K562 (cell line): ENCODE results near the gene PI4K2B. TPM values are rescaled to one million over a fixed set of nuclear protein-coding genes. Genes with fewer than 3 reads are reported as not detected.
A peak's percentile ranks its signal among the peaks of the same experiment; 100 is the strongest.

ENCODE experiments used
- ATAC-seq: fragments of 200-7000 bp; cut with Tn5 transposase; 3 replicates; pipeline ENCODE4 v1.9.1; 2020; ENCODE audit warnings: moderate library complexity
- BruUV-seq: library from RNA; stranded (reverse); fragments of 400-500 nt; replicated peaks from 2 replicates; lab custom pipeline; 2021; lab: Mats Ljungman, UMichigan
- CTCF ChIA-PET: fragments of 300-600 bp; formaldehyde crosslinking; extraction: SDS; loops from one replicate; lab custom pipeline; 2021; ENCODE audit warnings: low intra/inter-chr PET ratio; lab: Yijun Ruan, JAX
- POLR2A ChIA-PET: fragments of 300-600, 350-650 bp; sonication (Branson Sonifier 250); formaldehyde crosslinking; extraction: SDS; loops from one replicate; lab custom pipeline; 2021; ENCODE audit warnings: antibody characterized with exemption, inconsistent platforms; lab: Yijun Ruan, JAX
- DNase-seq, 4 experiments: peaks; one replicate each; pipeline versions ENCODE4 v3.0.0 to v3.0.0-alpha.2; 2011 to 2018; ENCODE audit warnings: low spot score in 3 of 4, mixed read lengths in 3 of 4; ENCODE audit errors: extremely low read depth in 1 of 4
- FAIRE-seq: peaks from 2 replicates; lab custom pipeline; 2011; peaks lifted over from hg19 to GRCh38; lab: Jason Lieb, UNC
- H2AFZ ChIP-seq: 2 replicates; pipeline ENCODE4 v1.6.0; 2011; ENCODE audit warnings: low read depth, low read length, control low read depth, inconsistent platforms
- H3K27ac ChIP-seq: fragments of 200-600 bp; 3 replicates; pipeline ENCODE4 v1.8.0; 2011; ENCODE audit warnings: low read depth, mild to moderate bottlenecking, control low read depth, inconsistent platforms, low read length, moderate library complexity, mixed read lengths; ENCODE audit errors: extremely low read depth
- H3K27me3 ChIP-seq, 2 experiments: fragments of 300-600 bp in 1 of 2; 2 replicates in 1 of 2; 3 replicates in 1 of 2; pipeline versions ENCODE4 v1.6.0 to v1.8.0; 2011; ENCODE audit warnings: inconsistent platforms in 2 of 2, low read length in 2 of 2, mild to moderate bottlenecking in 1 of 2, mixed read lengths in 1 of 2, moderate library complexity in 1 of 2; ENCODE audit not compliant: control insufficient read depth in 2 of 2, insufficient read depth in 2 of 2
- H3K36me3 ChIP-seq: fragments of 300-600 bp; 3 replicates; pipeline ENCODE4 v1.8.0; 2011; ENCODE audit warnings: mild to moderate bottlenecking, low read length, inconsistent platforms; ENCODE audit not compliant: control insufficient read depth, insufficient read depth
- H3K4me1 ChIP-seq, 2 experiments: fragments of 200-600 bp in 1 of 2; replicated peaks in 1 of 2; 2 replicates in 1 of 2; 3 replicates in 1 of 2; pipeline versions ENCODE4 v1.5.1 to v1.8.0; 2011; ENCODE audit warnings: inconsistent platforms in 2 of 2, low read length in 2 of 2, mild to moderate bottlenecking in 1 of 2, mixed read lengths in 1 of 2, moderate library complexity in 1 of 2; ENCODE audit not compliant: control insufficient read depth in 2 of 2, insufficient read depth in 2 of 2
- H3K4me2 ChIP-seq: 2 replicates; pipeline ENCODE4 v1.6.1; 2011; ENCODE audit warnings: low read length, control low read depth, inconsistent platforms, mixed read lengths; ENCODE audit not compliant: insufficient read depth
- H3K4me3 ChIP-seq: fragments of 200-600 bp; sonication (generic), shearing (Covaris generic); 2 replicates; pipeline ENCODE4 v1.5.1; 2016; ENCODE audit warnings: control low read depth, inconsistent platforms
- H3K79me2 ChIP-seq: fragments of 200-600 bp; 3 replicates; pipeline ENCODE4 v1.8.0; 2011; ENCODE audit warnings: low read length, inconsistent platforms; ENCODE audit not compliant: control insufficient read depth, insufficient read depth
- H3K9ac ChIP-seq, 2 experiments: 2 replicates each; pipeline versions ENCODE4 v1.6.0 to v1.6.1; 2011; ENCODE audit warnings: low read depth in 2 of 2, low read length in 2 of 2, control low read depth in 1 of 2, inconsistent platforms in 1 of 2, mild to moderate bottlenecking in 1 of 2, mixed read lengths in 1 of 2; ENCODE audit not compliant: insufficient read depth in 1 of 2
- H3K9me1 ChIP-seq: one replicate; pipeline ENCODE4 v1.6.0; 2011; ENCODE audit warnings: inconsistent platforms, mild to moderate bottlenecking, low read length, moderate library complexity; ENCODE audit not compliant: control insufficient read depth, insufficient read depth
- H3K9me3 ChIP-seq: replicated peaks from 2 replicates; pipeline ENCODE4 v1.5.1; 2011; ENCODE audit warnings: low read depth, low read length, inconsistent platforms; ENCODE audit not compliant: control insufficient read depth, insufficient read depth
- H4K20me1 ChIP-seq: replicated peaks from 2 replicates; pipeline ENCODE4 v1.6.1; 2011; ENCODE audit warnings: low read length, inconsistent platforms, mixed read lengths; ENCODE audit not compliant: control insufficient read depth, insufficient read depth
- ARID1B ChIP-seq: fragments of 450-650 bp; IDR thresholded peaks from 2 replicates; pipeline ENCODE4 v1.6.1; 2016; ENCODE audit warnings: antibody characterized with exemption, mild to moderate bottlenecking, inconsistent platforms
- GABPB2 ChIP-seq: fragments of 250-450 bp; sonication (Bioruptor Pico); conservative IDR thresholded peaks from 2 replicates; pipeline ENCODE4 v1.5.1; 2021; ENCODE audit warnings: mild to moderate bottlenecking
- GATA2 ChIP-seq: sonication (generic); formaldehyde crosslinking; IDR thresholded peaks from 2 replicates; pipeline ENCODE4 v1.4.0; 2020; ENCODE audit warnings: mild to moderate bottlenecking, missing genetic modification reagents
- MAZ ChIP-seq, 2 experiments: fragments of 450-650 bp in 1 of 2; sonication (generic) in 1 of 2; formaldehyde crosslinking; IDR thresholded peaks in 1 of 2; conservative IDR thresholded peaks in 1 of 2; 2 replicates each; pipeline versions ENCODE4 v1.4.0 to v1.5.0; 2020; ENCODE audit warnings: mild to moderate bottlenecking in 1 of 2, missing genetic modification reagents in 1 of 2
- RAD21 ChIP-seq, 2 experiments: fragments of 250-450 bp in 1 of 2; fragments of 450-650 bp in 1 of 2; sonication (Bioruptor Pico) in 1 of 2; formaldehyde crosslinking in 1 of 2; IDR thresholded peaks in 1 of 2; conservative IDR thresholded peaks in 1 of 2; 2 replicates each; pipeline versions ENCODE4 v1.4.0 to v1.8.0; 2020 to 2022; ENCODE audit warnings: mild to moderate bottlenecking in 2 of 2, moderate library complexity in 1 of 2
- TAL1 ChIP-seq: fragments of 450-650 bp; IDR thresholded peaks from 2 replicates; pipeline ENCODE4 v1.6.1; 2016; ENCODE audit warnings: mild to moderate bottlenecking
- TCF3 ChIP-seq: sonication (generic); formaldehyde crosslinking; IDR thresholded peaks from 2 replicates; pipeline ENCODE4 v1.4.0; 2020; ENCODE audit warnings: mild to moderate bottlenecking, missing genetic modification reagents
- TEAD4 ChIP-seq, 2 experiments: sonication (generic) in 1 of 2; formaldehyde crosslinking in 1 of 2; IDR thresholded peaks; 2 replicates each; pipeline versions ENCODE4 v1.6.1 to v1.8.0; 2012 to 2022; ENCODE audit warnings: borderline replicate concordance in 1 of 2, inconsistent platforms in 1 of 2, low read length in 1 of 2, mild to moderate bottlenecking in 1 of 2, missing genetic modification reagents in 1 of 2
- TRIM28 ChIP-seq: fragments of 450-650 bp; IDR thresholded peaks from 2 replicates; pipeline ENCODE4 v1.6.1; 2017
- ZNF165 ChIP-seq: fragments of 250-450 bp; sonication (Bioruptor Pico); IDR thresholded peaks from 2 replicates; pipeline ENCODE4 v1.4.0; 2020; ENCODE audit warnings: borderline replicate concordance
- WGBS: fragments of 100-300 bp; shearing (Covaris generic); methylation state at CpG from one replicate; pipeline ENCODE4 v1.1.6; 2016; ENCODE audit warnings: low coverage, mixed read lengths; ENCODE audit not compliant: insufficient coverage; ENCODE audit errors: missing lambda C conversion rate; 5-methylcytosine and 5-hydroxymethylcytosine counted together
- in situ Hi-C: fragments of 300-500 bp; cut with MboI; formaldehyde crosslinking; loops from 4 replicates; pipeline ENCODE4 v1.15.0; 2018; ENCODE audit warnings: inconsistent platforms, mixed read lengths
- intact Hi-C: fragments of 100-400 bp; cut with micrococcal nuclease; formaldehyde crosslinking; loops from 2 replicates; pipeline ENCODE4 v1.14.2; 2022
- polyA plus RNA-seq, 8 experiments: library from polyadenylated mRNA; depleted of rRNA in 4 of 8; stranded (reverse) in 5 of 8; unstranded in 3 of 8; fragments of >200 nt; fragmentation: Nextera tagmentation in 2 of 8; fragmentation: Illumina TruSeq in 1 of 8; extraction: Ambion mirVana in 2 of 8; extraction: Trizol in 1 of 8; gene quantifications; 2 replicates each; pipeline versions ENCODE4 v1.2.1 to v1.2.3, GENCODE V29; 2011 to 2014; ENCODE audit warnings: inconsistent platforms in 1 of 8, missing spikeins in 1 of 8
- total RNA-seq, 7 experiments: library from RNA; depleted of rRNA in 6 of 7; stranded (reverse); fragments of >200 nt in 6 of 7; fragmentation: Illumina TruSeq in 2 of 7; extraction: Trizol in 2 of 7; gene quantifications; 2 replicates each; pipeline versions ENCODE4 v1.2.1 to v1.2.3, GENCODE V29; 2011 to 2021; ENCODE audit warnings: low replicate concordance in 1 of 7
- TF ChIP-seq, protein P1 (sequence below), 3 experiments: IDR thresholded peaks in 2 of 3; conservative IDR thresholded peaks in 1 of 3; 2 replicates each; pipeline ENCODE4 v1.5.1; 2011 to 2012; ENCODE audit warnings: low read length in 3 of 3, mild to moderate bottlenecking in 3 of 3, control low read depth in 2 of 3, improper control_type of control experiment in 1 of 3, inconsistent platforms in 1 of 3, low read depth in 1 of 3, mixed read lengths in 1 of 3, moderate library complexity in 1 of 3; ENCODE audit not compliant: insufficient read depth in 2 of 3
- TF ChIP-seq, protein P2 (sequence below): sonication (generic); formaldehyde crosslinking; IDR thresholded peaks from 2 replicates; pipeline ENCODE4 v1.5.0; 2020; ENCODE audit warnings: missing genetic modification reagents

PI4K2B gene
- total and polyA plus RNA-seq, 9 of the 15 experiments (the other 6 are each of a cell fraction or from before 2014, with no cell fraction given) = 4.5 to 21.4 (median 16.5) TPM

DNA sequence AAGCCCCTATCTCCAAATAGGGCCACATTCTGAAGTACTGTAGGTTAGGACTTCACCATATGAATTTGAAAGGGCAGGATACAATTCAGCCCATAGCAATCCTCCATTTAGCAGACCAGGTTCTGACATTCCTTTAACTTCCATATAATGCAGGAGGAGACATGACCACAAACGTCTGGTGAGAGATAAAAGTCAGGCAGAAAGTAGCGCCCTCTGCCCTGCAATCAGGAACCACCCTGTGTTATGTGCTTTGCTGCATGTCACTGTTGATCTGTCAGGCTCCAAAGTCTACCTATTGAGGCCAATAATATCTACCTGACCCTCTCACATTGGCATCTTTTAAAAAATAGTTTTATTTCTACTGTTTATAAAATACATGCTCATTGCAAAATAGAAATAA lies 43.4 kb upstream of the PI4K2B start:
- Histone ChIP-seq H3K4me1 (no peaks in the 10 kb centered on the region), H3K4me3 (no peak overlapping the region), H4K20me1 (no peaks in the 10 kb centered on the region), H3K79me2 (no peaks in the 10 kb centered on the region), H3K9me3 (no peaks in the 10 kb centered on the region), H3K9me1 (no peaks in the 10 kb centered on the region), H2AFZ (peak overlapping the region; percentile 3; the same call in 1 of the 2 replicates), H3K9ac (no peak overlapping the region), H3K4me2 (no peak overlapping the region), H3K27ac (no peak overlapping the region), H3K36me3 (no peaks in the 10 kb centered on the region), H3K27me3 (no peaks in the 10 kb centered on the region)
- intact Hi-C loops = no loop called here
- WGBS = 3% methylated on average over 2 of the region's 2 CpGs
- peak; percentile 66 for FAIRE-seq
- TF ChIP-seq, protein P1, sequence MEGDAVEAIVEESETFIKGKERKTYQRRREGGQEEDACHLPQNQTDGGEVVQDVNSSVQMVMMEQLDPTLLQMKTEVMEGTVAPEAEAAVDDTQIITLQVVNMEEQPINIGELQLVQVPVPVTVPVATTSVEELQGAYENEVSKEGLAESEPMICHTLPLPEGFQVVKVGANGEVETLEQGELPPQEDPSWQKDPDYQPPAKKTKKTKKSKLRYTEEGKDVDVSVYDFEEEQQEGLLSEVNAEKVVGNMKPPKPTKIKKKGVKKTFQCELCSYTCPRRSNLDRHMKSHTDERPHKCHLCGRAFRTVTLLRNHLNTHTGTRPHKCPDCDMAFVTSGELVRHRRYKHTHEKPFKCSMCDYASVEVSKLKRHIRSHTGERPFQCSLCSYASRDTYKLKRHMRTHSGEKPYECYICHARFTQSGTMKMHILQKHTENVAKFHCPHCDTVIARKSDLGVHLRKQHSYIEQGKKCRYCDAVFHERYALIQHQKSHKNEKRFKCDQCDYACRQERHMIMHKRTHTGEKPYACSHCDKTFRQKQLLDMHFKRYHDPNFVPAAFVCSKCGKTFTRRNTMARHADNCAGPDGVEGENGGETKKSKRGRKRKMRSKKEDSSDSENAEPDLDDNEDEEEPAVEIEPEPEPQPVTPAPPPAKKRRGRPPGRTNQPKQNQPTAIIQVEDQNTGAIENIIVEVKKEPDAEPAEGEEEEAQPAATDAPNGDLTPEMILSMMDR (IDR thresholded peaks at IDR 0.05 in 2 of 3, conservative IDR thresholded peaks at IDR 0.05 in 1 of 3; ENCODE audit: insufficient read depth in 2 of 3, low read depth in 1 of 3, low read length in 3 of 3) = peak; percentile 24 to 50 (median 44); a peak in 3 of 6 replicates
- TF ChIP-seq, protein P2, sequence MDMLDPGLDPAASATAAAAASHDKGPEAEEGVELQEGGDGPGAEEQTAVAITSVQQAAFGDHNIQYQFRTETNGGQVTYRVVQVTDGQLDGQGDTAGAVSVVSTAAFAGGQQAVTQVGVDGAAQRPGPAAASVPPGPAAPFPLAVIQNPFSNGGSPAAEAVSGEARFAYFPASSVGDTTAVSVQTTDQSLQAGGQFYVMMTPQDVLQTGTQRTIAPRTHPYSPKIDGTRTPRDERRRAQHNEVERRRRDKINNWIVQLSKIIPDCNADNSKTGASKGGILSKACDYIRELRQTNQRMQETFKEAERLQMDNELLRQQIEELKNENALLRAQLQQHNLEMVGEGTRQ (CRISPR knock-in tag) = no peak
- TF ChIP-seq TRIM28 = no peak
- no peak for TF ChIP-seq MAZ (CRISPR knock-in tag; conservative IDR thresholded peaks at IDR 0.05 in 1 of 2, IDR thresholded peaks at IDR 0.05 in 1 of 2)
- TF ChIP-seq TEAD4 (IDR thresholded peaks at IDR 0.05; ENCODE audit: low read length) = peak; percentile 50; the same call in 1 of the 2 replicates
- TF ChIP-seq TEAD4 (CRISPR knock-in tag; IDR thresholded peaks at IDR 0.05; ENCODE audit: borderline replicate concordance) = no peak
- peak; percentile 53 for TF ChIP-seq TCF3 (CRISPR knock-in tag)
- 0 out of 2 replicates have a peak, but pooled peaks have one; percentile 30 for TF ChIP-seq GATA2 (CRISPR knock-in tag)
- TF ChIP-seq ZNF165 = no peak
- peak in 1 of 2 experiments; percentile 35; a peak in 2 of 4 replicates for TF ChIP-seq RAD21 (CRISPR knock-in tag; conservative IDR thresholded peaks at IDR 0.05 in 1 of 2, IDR thresholded peaks at IDR 0.05 in 1 of 2)
- TF ChIP-seq GABPB2 (CRISPR knock-in tag) = no peak
- TF ChIP-seq ARID1B = 0 out of 2 replicates have a peak, but pooled peaks have one; percentile 26
- TF ChIP-seq TAL1 = peak; percentile 15; the same call in 1 of the 2 replicates
- CTCF ChIA-PET = no interaction called here
- peak in 2 of 4 experiments; percentile 25 to 42 for DNase-seq
- BruUV-seq = no TSS peak
- POLR2A ChIA-PET = no interaction called here
- ATAC-seq = peak; percentile 85
- in situ Hi-C loops = no loop called here
